Activated CD8-positive, alpha-beta T cell treated with anti-CD3 and anti-CD28 coated beads for 36 hours (primary cell): ENCODE measurements around the gene ABCC5. TPM values are rescaled to one million over a fixed set of nuclear protein-coding genes. Genes with fewer than 3 reads are reported as not detected.
A peak's percentile ranks its signal among the peaks of the same experiment; 100 is the strongest.
"Not testable (repeated sequence)": the region's sequence is repeated elsewhere in the genome, so short reads cannot be mapped to it uniquely, and the experiment has no call there.

ENCODE experiments used
- ATAC-seq: fragments of 200-7000 bp; cut with Tn5 transposase; one replicate; pipeline ENCODE4 v1.10.0; 2021; ENCODE audit warnings: mild to moderate bottlenecking, moderate library complexity
- CTCF ChIA-PET: fragments of 350-600 bp; sonication (Branson Sonifier 250); formaldehyde crosslinking; loops from one replicate; lab custom pipeline; 2021; ENCODE audit warnings: antibody characterized with exemption; lab: Charles Lee
- POLR2A ChIA-PET: fragments of 350-600 bp; sonication (Branson Sonifier 250); formaldehyde crosslinking; loops from one replicate; lab custom pipeline; 2021; ENCODE audit warnings: antibody characterized with exemption; lab: Charles Lee
- DNase-seq: peaks from one replicate; pipeline ENCODE4 v3.0.0-alpha.2; 2020
- H3K27ac Mint-ChIP-seq: one replicate; pipeline ENCODE4 v1.8.0; 2021; ENCODE audit warnings: mild to moderate bottlenecking, mixed read lengths
- H3K27me3 Mint-ChIP-seq: one replicate; pipeline ENCODE4 v1.8.0; 2021; ENCODE audit warnings: mixed read lengths
- H3K36me3 Mint-ChIP-seq: one replicate; pipeline ENCODE4 v1.8.0; 2021; ENCODE audit warnings: low read depth, mixed read lengths
- H3K4me1 Mint-ChIP-seq: one replicate; pipeline ENCODE4 v1.8.0; 2021; ENCODE audit warnings: low read depth, mixed read lengths
- H3K4me3 Mint-ChIP-seq: one replicate; pipeline ENCODE4 v1.8.0; 2021; ENCODE audit warnings: mild to moderate bottlenecking, moderate library complexity, mixed read lengths
- H3K9me3 Mint-ChIP-seq: one replicate; pipeline ENCODE4 v1.8.0; 2021; ENCODE audit warnings: mixed read lengths
- intact Hi-C: fragments of 100-400 bp; cut with micrococcal nuclease; formaldehyde crosslinking; loops from one replicate; pipeline ENCODE4 v1.10.0; 2022
- total RNA-seq, 2 experiments: library from RNA; stranded (reverse); gene quantifications; one replicate each; pipeline ENCODE4 v1.2.3, GENCODE V29; 2021
- TF ChIP-seq, protein P1 (sequence below): fragments of 200-600 bp; IDR thresholded peaks from one replicate; pipeline ENCODE4 v1.8.0; 2022; ENCODE audit warnings: antibody characterized with exemption, mild to moderate bottlenecking

ABCC5 gene
- total RNA-seq, 2 experiments from 2014 or later = 16.2 to 17.7 TPM

- intact Hi-C loops = no loop called here
- ChIA-PET POLR2A (interaction anchor here (0.6 kb wide), 1 partner anchor 519 kb away, joined by 3 read pairs; no protein-coding TSS in a partner anchor), CTCF (interaction anchor here (1.2 kb wide), 1 partner anchor 29 kb away, joined by 3 read pairs; no protein-coding TSS in a partner anchor)
- Mint-ChIP-seq H3K36me3 (peaks cover 14% of the 10 kb centered on the region), H3K27ac (no peak overlapping the region), H3K9me3 (no peaks in the 10 kb centered on the region), H3K4me3 (no peak overlapping the region), H3K27me3 (no peaks in the 10 kb centered on the region), H3K4me1 (peaks cover 12% of the 10 kb centered on the region)
- TF ChIP-seq, protein P1, sequence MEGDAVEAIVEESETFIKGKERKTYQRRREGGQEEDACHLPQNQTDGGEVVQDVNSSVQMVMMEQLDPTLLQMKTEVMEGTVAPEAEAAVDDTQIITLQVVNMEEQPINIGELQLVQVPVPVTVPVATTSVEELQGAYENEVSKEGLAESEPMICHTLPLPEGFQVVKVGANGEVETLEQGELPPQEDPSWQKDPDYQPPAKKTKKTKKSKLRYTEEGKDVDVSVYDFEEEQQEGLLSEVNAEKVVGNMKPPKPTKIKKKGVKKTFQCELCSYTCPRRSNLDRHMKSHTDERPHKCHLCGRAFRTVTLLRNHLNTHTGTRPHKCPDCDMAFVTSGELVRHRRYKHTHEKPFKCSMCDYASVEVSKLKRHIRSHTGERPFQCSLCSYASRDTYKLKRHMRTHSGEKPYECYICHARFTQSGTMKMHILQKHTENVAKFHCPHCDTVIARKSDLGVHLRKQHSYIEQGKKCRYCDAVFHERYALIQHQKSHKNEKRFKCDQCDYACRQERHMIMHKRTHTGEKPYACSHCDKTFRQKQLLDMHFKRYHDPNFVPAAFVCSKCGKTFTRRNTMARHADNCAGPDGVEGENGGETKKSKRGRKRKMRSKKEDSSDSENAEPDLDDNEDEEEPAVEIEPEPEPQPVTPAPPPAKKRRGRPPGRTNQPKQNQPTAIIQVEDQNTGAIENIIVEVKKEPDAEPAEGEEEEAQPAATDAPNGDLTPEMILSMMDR = no peak
- DNase-seq (no peak), ATAC-seq (no peak)
Observed at GRCh38 chr3:184011230-184011876, 6.3 kb downstream of the ABCC5 start.

DNA sequence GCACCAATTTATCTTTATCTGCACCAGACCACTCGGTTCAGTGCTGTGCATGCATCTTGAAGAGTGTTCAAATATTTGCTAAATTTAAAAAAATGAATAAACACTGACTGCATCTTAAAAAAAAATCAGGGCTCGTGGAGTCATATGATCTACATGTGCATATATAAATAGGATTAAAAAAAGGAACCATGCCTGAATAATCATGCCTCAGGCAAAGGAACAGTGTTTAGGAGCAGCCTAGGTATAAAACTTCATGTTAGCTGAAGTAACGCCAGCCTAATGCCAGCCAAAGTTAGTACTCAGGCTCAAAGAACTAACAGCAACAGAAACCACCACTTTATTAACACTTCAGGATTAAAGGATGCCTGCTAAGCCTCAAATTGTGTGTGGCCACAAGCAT lies 9.5 kb downstream of the ABCC5 start:
- ChIA-PET POLR2A (interaction anchor here (1.0 to 1.2 kb wide), 2 partner anchors 126 to 165 kb away, joined by 3 to 4 read pairs; partner anchors contain the start of gene EIF2B5), CTCF (interaction anchor here (0.7 to 1.7 kb wide), 3 partner anchors 63 to 247 kb away, joined by 3 read pairs; no protein-coding TSS in a partner anchor)
- intact Hi-C loops = no loop called here
- Mint-ChIP-seq H3K36me3 (peaks cover 12% of the 10 kb centered on the region), H3K27me3 (no peaks in the 10 kb centered on the region), H3K4me3 (no peak overlapping the region), H3K9me3 (no peaks in the 10 kb centered on the region), H3K27ac (no peak overlapping the region), H3K4me1 (peaks cover 11% of the 10 kb centered on the region)
- no peak for ATAC-seq
- TF ChIP-seq, protein P1 = no peak
- no peak for DNase-seq

GRCh38 chr3:184007143-184007813 lies 10.4 kb downstream of the ABCC5 start:
- DNase-seq, H3K9me3 Mint-ChIP-seq, H3K4me3 Mint-ChIP-seq, H3K27ac Mint-ChIP-seq, intact Hi-C loops, H3K36me3 Mint-ChIP-seq, ATAC-seq, H3K27me3 Mint-ChIP-seq: not testable (repeated sequence)
- H3K4me1 Mint-ChIP-seq = peaks cover 11% of the 10 kb centered on the region
- CTCF ChIA-PET = interaction anchor here (0.6 to 1.7 kb wide), 6 partner anchors 8 to 112 kb away, joined by 3 to 14 read pairs (median 3); partner anchors contain the start of gene ABCC5
- POLR2A ChIA-PET = interaction anchor here (1.1 to 1.2 kb wide), 2 partner anchors 11 to 127 kb away, joined by 3 read pairs; partner anchors contain the start of gene EIF2B5

DNA sequence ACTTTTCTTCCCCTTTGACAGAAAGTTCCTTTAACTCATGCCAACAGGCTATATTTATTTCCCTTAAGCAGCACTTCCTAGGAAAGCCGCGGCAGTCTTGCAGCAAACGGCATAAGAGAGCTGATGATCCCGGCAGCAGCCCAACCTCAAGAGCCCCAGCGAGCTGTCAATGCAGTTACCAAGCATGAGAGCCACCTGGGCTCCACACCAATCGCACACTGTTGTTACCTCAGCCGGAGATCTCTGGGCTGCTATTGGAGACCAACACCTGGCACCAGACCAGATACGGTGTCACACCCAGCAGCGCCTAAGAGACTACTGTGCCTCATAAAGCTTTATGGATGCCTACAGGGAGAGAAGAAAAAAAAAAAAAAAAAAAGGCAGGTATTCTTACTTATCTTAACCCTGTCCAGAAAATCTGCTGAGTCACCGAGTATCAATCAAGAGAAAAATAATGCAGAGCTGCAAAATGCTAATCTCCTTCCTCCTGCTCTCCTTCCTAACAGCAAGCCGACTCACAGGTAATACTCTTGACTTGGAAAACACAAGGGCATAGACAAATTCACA lies 11.7 kb downstream of the ABCC5 start:
- CTCF ChIA-PET = interaction anchor here (1.2 to 1.6 kb wide), 4 partner anchors 10 to 110 kb away, joined by 3 to 14 read pairs (median 4); partner anchors contain the start of gene ABCC5
- ATAC-seq (peak; percentile 74), DNase-seq (peak; percentile 37)
- Mint-ChIP-seq H3K4me3 (no peak overlapping the region), H3K36me3 (peaks cover 5% of the 10 kb centered on the region), H3K4me1 (peaks cover 11% of the 10 kb centered on the region), H3K27ac (no peak overlapping the region), H3K27me3 (no peaks in the 10 kb centered on the region), H3K9me3 (no peaks in the 10 kb centered on the region)
- TF ChIP-seq, protein P1 = no peak
- intact Hi-C loops = no loop called here
- POLR2A ChIA-PET = interaction anchor here (1.1 kb wide), 1 partner anchor 10 kb away, joined by 3 read pairs; no protein-coding TSS in a partner anchor

GRCh38 chr3:184004476-184004875 lies 13.2 kb downstream of the ABCC5 start:
- H3K36me3 Mint-ChIP-seq = peaks cover 2% of the 10 kb centered on the region
- DNase-seq (no peak), ATAC-seq (no peak)
- ChIA-PET POLR2A (no interaction called here), CTCF (interaction anchor here (1.3 kb wide), 1 partner anchor 12 kb away, joined by 4 read pairs; no protein-coding TSS in a partner anchor)
- no peaks in the 10 kb centered on the region for H3K9me3 Mint-ChIP-seq
- TF ChIP-seq, protein P1 = no peak
- H3K27ac Mint-ChIP-seq = no peak overlapping the region
- peaks cover 11% of the 10 kb centered on the region for H3K4me1 Mint-ChIP-seq
- no peaks in the 10 kb centered on the region for H3K27me3 Mint-ChIP-seq
- intact Hi-C loops = no loop called here
- no peak overlapping the region for H3K4me3 Mint-ChIP-seq
